Bronchial epithelial cell (primary cell): Measurements from ENCODE around the gene CCNJ. TPM values are rescaled to one million over a fixed set of nuclear protein-coding genes. Genes with fewer than 3 reads are reported as not detected.
A peak's percentile ranks its signal among the peaks of the same experiment; 100 is the strongest.
"Not testable (repeated sequence)": the region's sequence is repeated elsewhere in the genome, so short reads cannot be mapped to it uniquely, and the experiment has no call there.

Experiments used
- DNase-seq: peaks from one replicate; pipeline ENCODE4 v3.0.0-alpha.2; 2010; ENCODE audit warnings: low read depth
- FAIRE-seq: peaks from 2 replicates; lab custom pipeline; 2011; peaks lifted over from hg19 to GRCh38; lab: Jason Lieb, UNC
- H3K27me3 ChIP-seq: 2 replicates; pipeline ENCODE4 v1.5.1; 2011; ENCODE audit warnings: low read length; ENCODE audit not compliant: control insufficient read depth, insufficient read depth
- H3K36me3 ChIP-seq: 2 replicates; pipeline ENCODE4 v1.5.1; 2011; ENCODE audit warnings: low read length; ENCODE audit not compliant: control insufficient read depth, insufficient read depth
- H3K4me3 ChIP-seq: 2 replicates; pipeline ENCODE4 v1.5.1; 2011; ENCODE audit warnings: mild to moderate bottlenecking, low read depth, low read length, control low read depth
- CTCF ChIP-seq: IDR thresholded peaks from 2 replicates; pipeline ENCODE4 v1.5.1; 2011; ENCODE audit warnings: mild to moderate bottlenecking, moderate library complexity, low read length, control low read depth, inconsistent platforms; ENCODE audit not compliant: insufficient read depth, severe bottlenecking
- total RNA-seq: library from RNA; depleted of rRNA; stranded (reverse); fragments of >200 nt; gene quantifications from 2 replicates; pipeline ENCODE4 v1.2.1, GENCODE V29; 2014

CCNJ gene
- total RNA-seq, 1 donor from 2014 or later, result 10.5 TPM

GRCh38 chr10:96047004-96047649, 3.7 kb downstream of the CCNJ start:
- peaks cover 4% of the 10 kb centered on the region for H3K36me3 ChIP-seq
- peak; percentile 2 for TF ChIP-seq CTCF
- FAIRE-seq (no peak), DNase-seq (no peak)
- no peaks in the 10 kb centered on the region for H3K27me3 ChIP-seq
- no peak overlapping the region for H3K4me3 ChIP-seq

DNA sequence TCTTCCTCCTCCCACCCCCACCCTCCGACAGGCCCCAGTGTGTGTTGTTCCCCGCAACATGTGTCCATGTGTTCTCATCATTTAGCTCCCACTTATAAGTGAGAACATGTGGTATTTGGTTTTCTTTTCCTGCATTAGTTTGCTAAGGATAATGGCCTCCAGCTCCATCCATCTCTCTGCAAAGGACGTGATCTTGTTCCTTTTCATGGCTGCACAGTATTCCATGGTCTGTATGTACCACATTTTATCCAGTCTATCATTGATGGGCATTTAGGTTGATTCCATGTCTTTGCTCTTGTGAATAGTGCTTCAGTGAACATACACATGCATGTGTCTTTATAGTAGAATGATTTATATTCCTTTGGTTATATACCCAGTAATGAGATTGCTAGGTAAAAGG, 4.5 kb downstream of the CCNJ start:
- FAIRE-seq, H3K4me3 ChIP-seq, H3K36me3 ChIP-seq, H3K27me3 ChIP-seq, DNase-seq: not testable (repeated sequence)

- FAIRE-seq (no peak), DNase-seq (no peak)
- no peak for TF ChIP-seq CTCF
- Histone ChIP-seq H3K4me3 (no peak overlapping the region), H3K27me3 (no peaks in the 10 kb centered on the region), H3K36me3 (peaks cover 4% of the 10 kb centered on the region)
These were observed 6.0 kb downstream of the CCNJ start for GRCh38 chr10:96049340-96049739.

DNA sequence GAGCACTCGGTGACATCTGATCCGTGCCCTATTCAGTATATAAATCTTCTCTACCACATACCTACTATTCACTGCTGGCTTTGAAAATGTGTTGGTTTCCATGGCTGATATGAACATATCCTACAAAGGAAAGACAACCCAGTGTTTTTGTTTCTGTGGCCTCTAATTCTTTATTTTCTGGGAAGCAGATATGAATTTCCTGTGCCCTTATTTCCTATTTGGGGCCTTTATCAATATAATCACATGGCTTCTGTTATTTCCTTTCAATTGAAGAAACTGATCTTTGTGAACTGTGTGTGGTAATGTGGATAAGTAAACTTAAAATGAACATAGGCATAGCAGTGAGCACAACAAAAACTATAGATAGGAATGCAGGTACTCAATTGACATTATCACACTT, 10.6 kb downstream of the CCNJ start:
- Histone ChIP-seq H3K4me3 (no peak overlapping the region), H3K36me3 (peaks cover 13% of the 10 kb centered on the region), H3K27me3 (no peaks in the 10 kb centered on the region)
- TF ChIP-seq CTCF, result no peak
- FAIRE-seq (no peak), DNase-seq (no peak)

DNA sequence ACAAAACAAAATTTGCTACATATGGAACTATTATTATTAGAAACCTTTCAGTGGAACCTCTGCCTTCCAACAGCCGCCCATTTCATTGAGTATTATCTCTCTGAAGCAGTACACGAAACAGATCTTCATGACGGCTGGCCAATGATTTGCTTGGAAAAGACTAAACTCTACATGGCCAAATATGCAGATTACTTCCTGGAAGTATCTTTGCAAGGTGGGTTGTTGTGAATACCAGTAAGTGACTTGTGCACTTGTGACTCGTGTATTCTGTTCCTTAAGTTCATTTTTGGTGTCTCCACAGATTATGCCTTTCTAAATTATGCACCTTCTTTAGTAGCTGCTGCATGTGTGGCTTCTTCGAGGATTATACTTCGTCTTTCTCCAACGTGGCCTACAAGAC, 13.4 kb downstream of the CCNJ start:
- FAIRE-seq (no peak), DNase-seq (no peak)
- no peaks in the 10 kb centered on the region for H3K27me3 ChIP-seq
- no peak overlapping the region for H3K4me3 ChIP-seq
- peaks cover 11% of the 10 kb centered on the region for H3K36me3 ChIP-seq
- no peak for TF ChIP-seq CTCF

DNA sequence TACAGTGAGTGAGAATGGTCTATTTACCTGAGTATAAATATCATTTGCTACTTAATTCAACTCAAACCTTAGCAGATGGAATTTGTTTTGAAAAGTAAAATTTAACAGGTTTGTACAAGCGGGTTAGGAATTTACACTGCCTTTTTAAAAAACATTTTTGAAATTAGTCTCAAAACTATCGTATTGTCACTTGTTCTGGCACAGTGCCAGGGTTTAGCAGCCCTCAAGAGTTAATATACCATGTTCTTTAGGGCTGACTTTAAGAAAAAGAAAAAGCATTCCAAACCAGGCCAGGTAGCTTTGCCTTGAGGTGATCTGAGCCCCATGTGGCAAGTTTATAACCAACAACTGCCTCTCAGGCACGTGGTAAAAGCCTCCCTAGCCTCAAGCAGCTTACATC, 17.8 kb downstream of the CCNJ start:
- no peak for TF ChIP-seq CTCF
- FAIRE-seq (no peak), DNase-seq (no peak)
- H3K36me3 ChIP-seq, result peaks cover 11% of the 10 kb centered on the region
- no peak overlapping the region for H3K4me3 ChIP-seq
- no peaks in the 10 kb centered on the region for H3K27me3 ChIP-seq
